ENCODE data around the gene SLC16A12. TPM values are rescaled to one million over a fixed set of nuclear protein-coding genes. Genes with fewer than 3 reads are reported as not detected.

Gene SLC16A12
- total RNA-seq, 4 donors from 2014 or later, result 25.4 to 137 (median 35.3) TPM

- no peak overlapping the region for H3K27ac ChIP-seq
- H3K36me3 ChIP-seq, result no peaks in the 10 kb centered on the region
- TF ChIP-seq POLR2A (IDR thresholded peaks at IDR 0.05), result no peak
- no peak for TF ChIP-seq CTCF (IDR thresholded peaks at IDR 0.05)
- DNase-seq, result no peak
- H3K4me3 ChIP-seq (replicated peaks in 1 of 3), result no peak overlapping the region
- H3K27me3 ChIP-seq, result no peaks in the 10 kb centered on the region
- peaks cover 0 to 10% of the 10 kb centered on the region in 2 donors for H3K4me1 ChIP-seq
- H3K9me3 ChIP-seq, result no peaks in the 10 kb centered on the region
- intact Hi-C loops (cut with DNase I), result no loop called here
Measured at GRCh38 chr10:89575031-89575430, 39.6 kb upstream of the SLC16A12 start.

- no peak for DNase-seq
- no peak overlapping the region for H3K27ac ChIP-seq
- H3K4me1 ChIP-seq, result peaks cover 0 to 10% of the 10 kb centered on the region in 2 donors
- H3K27me3 ChIP-seq, result no peaks in the 10 kb centered on the region
- intact Hi-C loops (cut with DNase I), result no loop called here
- H3K4me3 ChIP-seq (replicated peaks in 1 of 3), result no peak overlapping the region
- TF ChIP-seq POLR2A (IDR thresholded peaks at IDR 0.05), result no peak
- TF ChIP-seq CTCF (IDR thresholded peaks at IDR 0.05), result no peak
- WGBS, 2 donors, result 53 to 65% methylated on average over 1 of the region's 1 CpG
- H3K9me3 ChIP-seq, result no peaks in the 10 kb centered on the region
- no peaks in the 10 kb centered on the region for H3K36me3 ChIP-seq
Measured at GRCh38 chr10:89574368-89574767, 39.0 kb upstream of the SLC16A12 start.

- WGBS, 2 donors, result 78 to 83% methylated on average over 3 of the region's 3 CpGs
- TF ChIP-seq CTCF (IDR thresholded peaks at IDR 0.05) (no peak), POLR2A (IDR thresholded peaks at IDR 0.05) (no peak)
- DNase-seq, result no peak
- intact Hi-C loops (cut with DNase I), result loop anchor here (10.0 kb wide), 1 partner anchor 543 kb away; no protein-coding TSS in a partner anchor
- no peak overlapping the region for H3K4me3 ChIP-seq (replicated peaks in 1 of 3)
- peaks cover 4 to 17% of the 10 kb centered on the region in 2 donors for H3K4me1 ChIP-seq
- H3K9me3 ChIP-seq, result no peaks in the 10 kb centered on the region
- H3K27ac ChIP-seq, result no peak overlapping the region
- H3K27me3 ChIP-seq, result no peaks in the 10 kb centered on the region
- H3K36me3 ChIP-seq, result no peaks in the 10 kb centered on the region
Measured at GRCh38 chr10:89567576-89568245, 32.3 kb upstream of the SLC16A12 start.

- Histone ChIP-seq H3K9me3 (no peaks in the 10 kb centered on the region), H3K4me1 (peaks cover 4 to 13% of the 10 kb centered on the region in 2 donors), H3K4me3 (replicated peaks in 1 of 3) (no peak overlapping the region), H3K27ac (peak overlapping the region in 2 of 3 donors; percentile 15 to 31), H3K27me3 (no peaks in the 10 kb centered on the region), H3K36me3 (no peaks in the 10 kb centered on the region)
- TF ChIP-seq POLR2A (IDR thresholded peaks at IDR 0.05) (no peak), CTCF (IDR thresholded peaks at IDR 0.05) (no peak)
- DNase-seq, result no peak
- intact Hi-C loops (cut with DNase I), result loop anchor here (10.0 kb wide), 1 partner anchor 542 kb away; no protein-coding TSS in a partner anchor
- 53 to 67% methylated on average over 3 of the region's 3 CpGs for WGBS, 2 donors
Measured at GRCh38 chr10:89566992-89567391, 31.6 kb upstream of the SLC16A12 start.
